ENCODE results near the gene TCF3.

- TF ChIP-seq CTCF (conservative IDR thresholded peaks at IDR 0.05 in 1 of 2, IDR thresholded peaks at IDR 0.05 in 1 of 2; ENCODE audit: low read depth in 1 of 2, low read length in 2 of 2) (no peak), EZH2 (IDR thresholded peaks at IDR 0.05; ENCODE audit: low read length, missing control alignments) (no peak)
These were observed 1.9 kb upstream of the TCF3 start for GRCh38 chr19:1654178-1654792.
